HCT116 (cell line): ENCODE data around the gene UNC80.

Source experiments
- EGR1 ChIP-seq: IDR thresholded peaks from 2 replicates; pipeline ENCODE4 v1.6.1; 2012; ENCODE audit warnings: low read depth
- EZH2 ChIP-seq: fragments of 200-600 bp; sonication (generic); IDR thresholded peaks from 2 replicates; pipeline ENCODE4 v1.6.1; 2017; ENCODE audit warnings: antibody characterized with exemption, mixed run types
- FOSL1 ChIP-seq: IDR thresholded peaks from 2 replicates; pipeline ENCODE4 v1.6.1; 2012; ENCODE audit warnings: low read depth
- POLR2AphosphoS5 ChIP-seq: IDR thresholded peaks from 2 replicates; pipeline ENCODE4 v1.6.1; 2011; ENCODE audit warnings: mild to moderate bottlenecking, low read depth, low read length, moderate library complexity
- SIN3A ChIP-seq: IDR thresholded peaks from 2 replicates; pipeline ENCODE4 v1.6.1; 2012; ENCODE audit warnings: low read depth
- YY1 ChIP-seq: IDR thresholded peaks from 2 replicates; pipeline ENCODE4 v1.6.1; 2011; ENCODE audit warnings: low read length, low read depth, moderate library complexity, mild to moderate bottlenecking; ENCODE audit not compliant: insufficient replicate concordance; ENCODE audit errors: extremely low read depth
- TF ChIP-seq, protein P1 (sequence below): IDR thresholded peaks from 2 replicates; pipeline ENCODE4 v1.6.1; 2011; ENCODE audit warnings: mild to moderate bottlenecking, low read length, moderate library complexity; ENCODE audit not compliant: insufficient replicate concordance; ENCODE audit errors: extremely low read depth
- TF ChIP-seq, protein P2 (sequence below), 3 experiments: fragments of 200-600 bp in 1 of 3; sonication (generic) in 1 of 3; IDR thresholded peaks in 2 of 3; conservative IDR thresholded peaks in 1 of 3; 2 replicates each; pipeline ENCODE4 v1.5.1; 2012 to 2017; ENCODE audit warnings: low read depth in 2 of 3, low read length in 2 of 3, antibody characterized with exemption in 1 of 3, borderline replicate concordance in 1 of 3, control low read depth in 1 of 3, mild to moderate bottlenecking in 1 of 3, mixed read lengths in 1 of 3, mixed run types in 1 of 3, moderate library complexity in 1 of 3; ENCODE audit not compliant: insufficient read depth in 1 of 3
- TF ChIP-seq, protein P3 (sequence below): IDR thresholded peaks from 2 replicates; pipeline ENCODE4 v1.6.1; 2012
- TF ChIP-seq, protein P4 (sequence below): IDR thresholded peaks from 2 replicates; pipeline ENCODE4 v1.6.1; 2012; ENCODE audit warnings: low read depth

DNA sequence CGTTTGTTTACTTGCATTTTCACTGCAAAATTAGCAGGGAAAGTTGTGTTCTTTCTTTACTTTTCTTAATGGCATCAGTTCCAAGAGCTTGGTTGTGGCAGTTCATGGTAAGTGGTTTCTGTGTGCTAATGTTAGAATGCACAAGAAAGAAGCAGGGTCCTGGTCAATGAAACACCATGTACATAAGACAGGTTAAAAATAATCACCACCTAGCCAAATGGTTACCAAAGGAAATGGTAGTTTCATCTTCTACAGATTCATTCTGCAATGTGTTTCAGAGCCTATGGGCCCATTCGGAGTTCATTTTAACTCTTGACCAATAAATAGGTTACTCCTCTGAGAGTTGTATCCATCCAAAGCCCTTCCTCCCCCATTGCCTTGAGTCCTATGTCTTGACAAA lies 212.7 kb downstream of the UNC80 start:
- TF ChIP-seq, protein P1, sequence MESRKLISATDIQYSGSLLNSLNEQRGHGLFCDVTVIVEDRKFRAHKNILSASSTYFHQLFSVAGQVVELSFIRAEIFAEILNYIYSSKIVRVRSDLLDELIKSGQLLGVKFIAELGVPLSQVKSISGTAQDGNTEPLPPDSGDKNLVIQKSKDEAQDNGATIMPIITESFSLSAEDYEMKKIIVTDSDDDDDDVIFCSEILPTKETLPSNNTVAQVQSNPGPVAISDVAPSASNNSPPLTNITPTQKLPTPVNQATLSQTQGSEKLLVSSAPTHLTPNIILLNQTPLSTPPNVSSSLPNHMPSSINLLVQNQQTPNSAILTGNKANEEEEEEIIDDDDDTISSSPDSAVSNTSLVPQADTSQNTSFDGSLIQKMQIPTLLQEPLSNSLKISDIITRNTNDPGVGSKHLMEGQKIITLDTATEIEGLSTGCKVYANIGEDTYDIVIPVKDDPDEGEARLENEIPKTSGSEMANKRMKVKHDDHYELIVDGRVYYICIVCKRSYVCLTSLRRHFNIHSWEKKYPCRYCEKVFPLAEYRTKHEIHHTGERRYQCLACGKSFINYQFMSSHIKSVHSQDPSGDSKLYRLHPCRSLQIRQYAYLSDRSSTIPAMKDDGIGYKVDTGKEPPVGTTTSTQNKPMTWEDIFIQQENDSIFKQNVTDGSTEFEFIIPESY: no peak
- no peak for TF ChIP-seq EZH2
- TF ChIP-seq, protein P2, sequence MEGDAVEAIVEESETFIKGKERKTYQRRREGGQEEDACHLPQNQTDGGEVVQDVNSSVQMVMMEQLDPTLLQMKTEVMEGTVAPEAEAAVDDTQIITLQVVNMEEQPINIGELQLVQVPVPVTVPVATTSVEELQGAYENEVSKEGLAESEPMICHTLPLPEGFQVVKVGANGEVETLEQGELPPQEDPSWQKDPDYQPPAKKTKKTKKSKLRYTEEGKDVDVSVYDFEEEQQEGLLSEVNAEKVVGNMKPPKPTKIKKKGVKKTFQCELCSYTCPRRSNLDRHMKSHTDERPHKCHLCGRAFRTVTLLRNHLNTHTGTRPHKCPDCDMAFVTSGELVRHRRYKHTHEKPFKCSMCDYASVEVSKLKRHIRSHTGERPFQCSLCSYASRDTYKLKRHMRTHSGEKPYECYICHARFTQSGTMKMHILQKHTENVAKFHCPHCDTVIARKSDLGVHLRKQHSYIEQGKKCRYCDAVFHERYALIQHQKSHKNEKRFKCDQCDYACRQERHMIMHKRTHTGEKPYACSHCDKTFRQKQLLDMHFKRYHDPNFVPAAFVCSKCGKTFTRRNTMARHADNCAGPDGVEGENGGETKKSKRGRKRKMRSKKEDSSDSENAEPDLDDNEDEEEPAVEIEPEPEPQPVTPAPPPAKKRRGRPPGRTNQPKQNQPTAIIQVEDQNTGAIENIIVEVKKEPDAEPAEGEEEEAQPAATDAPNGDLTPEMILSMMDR (IDR thresholded peaks at IDR 0.05 in 2 of 3, conservative IDR thresholded peaks at IDR 0.05 in 1 of 3; ENCODE audit: borderline replicate concordance in 1 of 3, insufficient read depth in 1 of 3, low read depth in 2 of 3, low read length in 2 of 3): no peak
- TF ChIP-seq SIN3A: no peak
- no peak for TF ChIP-seq EGR1
- TF ChIP-seq, protein P3, sequence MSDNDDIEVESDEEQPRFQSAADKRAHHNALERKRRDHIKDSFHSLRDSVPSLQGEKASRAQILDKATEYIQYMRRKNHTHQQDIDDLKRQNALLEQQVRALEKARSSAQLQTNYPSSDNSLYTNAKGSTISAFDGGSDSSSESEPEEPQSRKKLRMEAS: no peak
- TF ChIP-seq, protein P4, sequence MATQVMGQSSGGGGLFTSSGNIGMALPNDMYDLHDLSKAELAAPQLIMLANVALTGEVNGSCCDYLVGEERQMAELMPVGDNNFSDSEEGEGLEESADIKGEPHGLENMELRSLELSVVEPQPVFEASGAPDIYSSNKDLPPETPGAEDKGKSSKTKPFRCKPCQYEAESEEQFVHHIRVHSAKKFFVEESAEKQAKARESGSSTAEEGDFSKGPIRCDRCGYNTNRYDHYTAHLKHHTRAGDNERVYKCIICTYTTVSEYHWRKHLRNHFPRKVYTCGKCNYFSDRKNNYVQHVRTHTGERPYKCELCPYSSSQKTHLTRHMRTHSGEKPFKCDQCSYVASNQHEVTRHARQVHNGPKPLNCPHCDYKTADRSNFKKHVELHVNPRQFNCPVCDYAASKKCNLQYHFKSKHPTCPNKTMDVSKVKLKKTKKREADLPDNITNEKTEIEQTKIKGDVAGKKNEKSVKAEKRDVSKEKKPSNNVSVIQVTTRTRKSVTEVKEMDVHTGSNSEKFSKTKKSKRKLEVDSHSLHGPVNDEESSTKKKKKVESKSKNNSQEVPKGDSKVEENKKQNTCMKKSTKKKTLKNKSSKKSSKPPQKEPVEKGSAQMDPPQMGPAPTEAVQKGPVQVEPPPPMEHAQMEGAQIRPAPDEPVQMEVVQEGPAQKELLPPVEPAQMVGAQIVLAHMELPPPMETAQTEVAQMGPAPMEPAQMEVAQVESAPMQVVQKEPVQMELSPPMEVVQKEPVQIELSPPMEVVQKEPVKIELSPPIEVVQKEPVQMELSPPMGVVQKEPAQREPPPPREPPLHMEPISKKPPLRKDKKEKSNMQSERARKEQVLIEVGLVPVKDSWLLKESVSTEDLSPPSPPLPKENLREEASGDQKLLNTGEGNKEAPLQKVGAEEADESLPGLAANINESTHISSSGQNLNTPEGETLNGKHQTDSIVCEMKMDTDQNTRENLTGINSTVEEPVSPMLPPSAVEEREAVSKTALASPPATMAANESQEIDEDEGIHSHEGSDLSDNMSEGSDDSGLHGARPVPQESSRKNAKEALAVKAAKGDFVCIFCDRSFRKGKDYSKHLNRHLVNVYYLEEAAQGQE: no peak
- no peak for TF ChIP-seq YY1
- TF ChIP-seq FOSL1: no peak
- TF ChIP-seq POLR2AphosphoS5: no peak
